ENCODE data around the gene PLCL1.

Gene PLCL1

DNA sequence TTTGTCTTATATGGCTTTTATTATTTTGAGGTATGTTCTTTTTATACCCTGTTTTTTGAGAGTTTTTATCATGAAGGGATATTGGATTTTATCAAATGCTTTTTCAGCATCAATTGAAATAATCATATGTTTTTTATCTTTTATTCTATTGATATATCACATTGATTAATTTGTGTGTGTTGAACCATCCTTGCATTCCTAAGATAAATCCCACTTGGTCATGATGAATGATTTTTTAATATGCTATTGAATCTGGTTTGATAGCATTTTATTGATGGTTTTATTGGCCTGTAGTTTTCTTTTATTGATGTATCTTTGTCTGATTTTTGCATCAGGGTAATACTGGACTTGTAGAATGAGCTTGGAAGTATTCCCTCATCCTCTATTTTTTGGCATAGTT, 160.3 kb downstream of the PLCL1 start:
- no peak for DNase-seq

DNA sequence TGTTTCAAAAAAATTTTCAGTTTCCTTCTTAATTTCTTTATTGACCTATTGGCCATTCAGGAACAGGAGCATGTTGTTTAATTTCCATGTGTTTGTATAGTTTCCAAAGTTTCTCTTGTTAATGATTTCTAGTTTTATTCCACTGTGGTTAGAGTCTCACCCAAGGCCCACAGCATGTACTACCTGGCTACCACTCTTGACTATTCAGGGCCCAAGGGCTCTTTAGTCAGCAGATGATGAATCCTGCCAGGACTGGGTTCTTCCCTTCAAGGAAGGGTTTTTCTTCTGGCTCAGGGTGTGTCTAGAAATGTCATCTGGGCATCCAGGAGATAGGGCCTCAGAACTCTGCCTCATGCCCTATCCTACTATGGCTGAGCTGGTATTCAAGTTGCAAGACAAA, 161.4 kb downstream of the PLCL1 start:
- no peak for DNase-seq

DNA sequence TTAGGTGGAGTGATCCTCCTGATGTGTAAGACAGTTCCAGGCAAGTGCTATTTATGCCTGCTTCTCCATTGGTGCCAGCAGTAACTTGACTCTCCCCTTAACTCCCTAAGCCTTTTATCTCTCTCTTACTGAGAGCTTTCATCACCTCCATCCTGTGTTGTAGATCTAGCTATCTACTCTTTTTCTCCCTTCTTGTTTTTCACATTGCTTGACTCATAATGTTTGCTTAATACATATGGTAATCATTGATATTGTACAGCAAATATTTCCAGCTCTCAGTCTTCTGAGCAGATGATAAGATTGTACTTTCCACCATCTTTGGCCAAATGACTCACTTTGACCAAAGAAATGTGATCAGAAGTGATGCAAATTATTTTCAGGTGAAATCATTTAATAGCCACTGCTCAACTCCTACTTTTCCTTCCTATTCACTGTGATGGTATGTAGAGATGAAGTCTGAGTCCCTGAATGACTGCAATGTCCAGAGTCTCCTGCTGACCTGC, 165.0 kb downstream of the PLCL1 start:
- no peak for DNase-seq

DNA sequence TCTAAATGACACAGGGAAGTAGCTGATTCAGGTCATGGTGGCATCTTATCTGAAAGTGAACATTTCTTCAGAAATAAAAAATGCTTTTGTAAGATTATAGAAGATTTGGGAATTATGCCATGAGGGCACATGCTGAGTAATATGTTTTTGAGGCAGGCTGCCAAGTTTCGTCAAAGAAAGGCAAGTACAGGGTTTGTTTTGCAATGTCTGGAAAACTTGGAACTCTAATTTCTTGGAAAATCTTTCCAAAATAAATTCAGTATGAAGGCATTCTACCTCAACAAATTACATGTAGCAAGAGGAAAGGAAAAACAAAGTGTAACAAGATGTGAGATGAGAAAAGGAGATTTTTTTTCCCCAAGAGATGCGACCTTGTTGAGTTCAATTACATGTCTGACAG, 167.7 kb downstream of the PLCL1 start:
- DNase-seq: no peak

DNA sequence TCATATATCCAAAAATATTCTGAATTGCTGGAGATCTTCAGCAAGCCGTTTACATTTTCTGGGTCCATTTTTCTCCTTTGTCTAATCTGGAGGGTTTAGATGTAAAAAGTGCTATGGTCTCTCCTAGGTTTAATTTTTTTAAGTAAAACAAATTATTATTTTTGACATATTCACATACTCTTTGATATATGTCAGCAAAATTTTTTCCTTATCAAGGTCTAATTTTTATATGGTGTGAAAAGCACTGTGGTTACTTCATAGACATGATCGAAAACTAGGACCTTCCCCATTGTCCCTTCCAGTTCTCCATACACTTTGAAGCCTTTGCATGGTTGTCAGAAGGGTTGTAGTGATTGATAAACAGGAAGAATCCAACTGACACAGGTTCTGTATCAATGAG, 168.2 kb downstream of the PLCL1 start:
- DNase-seq: no peak

DNA sequence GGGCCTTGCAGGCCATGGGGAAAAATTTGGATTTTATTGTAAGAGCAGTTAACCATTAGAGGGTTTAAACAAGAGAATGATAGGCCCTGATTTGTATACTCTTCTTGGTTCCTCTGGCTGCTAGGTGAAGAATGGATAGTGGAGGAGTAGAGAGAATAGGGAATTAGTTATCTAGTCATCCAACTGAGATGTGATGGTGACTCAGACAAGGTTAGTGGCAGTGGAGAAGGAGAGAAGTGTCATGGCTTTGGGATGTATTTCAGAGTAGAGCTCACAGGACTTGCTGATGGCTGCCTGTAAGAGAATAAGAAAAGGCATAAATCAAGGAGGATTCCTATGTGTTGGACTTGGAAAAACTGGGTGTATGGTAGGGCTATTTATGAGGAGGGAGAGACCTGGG, 169.4 kb downstream of the PLCL1 start:
- no peak for DNase-seq

DNA sequence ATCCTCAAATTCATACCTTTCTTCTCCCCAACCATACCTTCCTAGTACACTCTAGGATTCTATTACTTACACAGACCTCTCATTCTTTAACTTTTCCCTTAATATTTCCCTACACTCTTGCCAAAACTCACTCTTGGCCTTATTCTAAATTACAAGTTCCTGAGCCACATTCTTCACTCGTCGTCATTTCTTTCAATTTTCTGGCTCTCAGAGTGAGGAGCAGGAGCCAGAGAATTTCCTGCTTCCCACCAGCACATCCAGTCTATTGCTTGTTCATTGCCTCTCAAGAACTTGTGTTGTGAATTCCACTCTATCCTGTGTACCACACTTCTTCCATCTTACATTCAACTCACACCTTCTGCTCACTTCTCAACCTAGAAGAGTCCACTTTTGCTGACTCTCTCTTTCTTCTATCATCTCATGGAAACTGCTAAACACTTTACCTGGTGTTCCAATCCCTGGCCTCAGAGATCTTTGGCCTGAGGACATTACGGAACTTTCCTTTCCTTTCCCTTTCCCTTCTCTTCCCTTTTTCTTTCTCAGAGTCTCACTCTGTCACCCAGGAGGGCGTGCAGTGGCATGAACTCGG, 171.6 kb downstream of the PLCL1 start:
- no peak for DNase-seq

DNA sequence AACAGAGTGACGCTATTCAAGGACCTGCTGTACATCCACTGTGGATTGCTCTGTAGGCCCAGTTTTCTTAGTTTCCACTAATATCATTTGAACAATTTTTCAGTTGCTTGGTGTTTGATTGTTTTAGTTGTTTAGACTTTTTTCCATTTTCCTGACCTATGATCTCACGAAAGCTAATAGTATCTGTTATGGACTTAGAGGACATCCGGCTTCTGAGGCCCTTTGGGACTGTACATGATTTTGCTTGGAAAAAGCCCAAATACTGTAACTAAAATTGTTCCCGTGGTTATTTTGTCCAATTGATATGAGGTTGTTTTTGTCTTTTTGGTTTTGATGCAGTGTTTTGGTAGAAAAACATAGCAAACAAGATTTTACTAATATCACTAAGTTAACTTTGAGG, 174.6 kb downstream of the PLCL1 start:
- DNase-seq: no peak

DNA sequence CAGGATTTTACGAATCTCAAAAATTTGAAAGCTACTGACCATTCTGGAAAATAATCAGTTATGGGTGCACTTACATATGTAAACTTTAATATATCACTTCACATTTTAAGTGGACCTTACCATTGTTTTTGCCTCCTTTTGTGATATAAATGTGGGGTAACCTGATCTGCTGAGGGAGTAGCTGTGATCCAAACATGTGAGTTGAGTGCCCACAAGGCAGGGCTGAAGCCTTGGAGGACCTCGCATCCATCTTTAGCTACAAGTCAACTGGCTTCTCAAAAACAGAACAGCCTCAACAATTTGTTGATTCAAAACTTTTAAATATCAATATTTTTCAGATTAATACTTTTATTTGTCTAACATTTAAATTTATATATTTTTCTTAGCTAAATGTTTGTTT, 178.2 kb downstream of the PLCL1 start:
- no peak for DNase-seq

DNA sequence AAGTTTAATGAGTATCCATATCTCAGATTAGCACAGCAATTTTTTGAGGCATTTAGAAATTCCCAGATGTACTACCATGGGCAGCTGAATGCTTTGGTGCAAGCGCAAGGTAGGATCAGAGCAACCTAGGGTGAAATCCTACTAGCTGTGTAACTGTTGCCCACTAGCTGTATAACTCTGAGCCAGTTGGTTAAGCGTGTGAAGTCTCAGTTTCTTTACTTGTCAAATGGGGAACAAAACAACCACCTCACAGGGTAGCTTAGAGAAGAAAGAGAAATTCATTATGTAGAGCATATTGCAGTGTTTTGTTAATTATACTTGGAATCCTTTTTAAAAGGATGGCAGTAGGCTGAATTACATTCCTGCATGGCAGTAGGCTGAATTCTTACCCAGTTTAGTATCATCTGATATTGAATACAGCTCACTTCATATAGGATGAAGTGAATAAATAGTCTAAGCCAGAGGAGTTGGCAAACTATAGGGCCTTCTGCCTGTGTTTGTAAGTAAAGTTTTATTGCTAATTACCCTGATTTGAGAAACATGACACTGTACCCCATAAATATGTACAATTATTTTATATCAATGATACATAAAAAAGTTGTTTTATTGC, 180.7 kb downstream of the PLCL1 start:
- no peak for DNase-seq

DNA sequence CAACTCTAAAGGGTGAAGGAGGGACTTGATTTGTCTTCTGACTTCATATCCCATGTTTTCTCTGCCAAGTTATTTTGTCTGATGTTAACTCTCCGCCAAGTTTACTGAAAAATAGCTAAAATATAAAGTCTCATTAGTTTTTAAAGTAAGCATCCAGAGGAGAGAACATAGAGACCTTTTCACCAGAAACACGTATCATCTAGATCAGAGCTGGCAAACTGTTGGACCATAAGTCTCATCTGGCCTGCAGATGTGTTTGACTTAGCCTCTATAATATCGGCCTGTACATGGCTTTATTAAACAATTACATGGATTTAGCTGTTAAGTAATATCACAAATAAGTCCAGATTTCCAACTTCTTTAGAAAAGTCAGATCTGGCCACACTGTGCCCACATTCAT, 182.6 kb downstream of the PLCL1 start:
- no peak for DNase-seq

DNA sequence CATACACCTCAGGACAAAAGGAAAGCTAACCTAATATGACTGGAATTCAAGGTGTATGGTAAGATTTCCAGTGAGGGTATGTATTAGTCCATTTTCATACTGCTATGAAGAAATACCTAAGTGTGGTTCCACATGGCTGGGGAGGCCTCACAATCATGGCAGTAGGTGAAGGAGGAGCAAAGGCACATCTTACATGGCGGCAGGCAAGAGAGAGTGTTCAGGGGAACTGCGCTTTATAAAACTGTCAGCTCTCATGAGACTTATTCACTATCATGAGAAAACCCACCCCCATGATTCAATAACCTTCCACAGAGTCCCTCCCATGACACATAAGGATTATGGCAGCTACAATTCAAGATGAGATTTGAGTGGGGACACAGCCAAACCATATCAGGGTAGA, 186.0 kb downstream of the PLCL1 start:
- no peak for DNase-seq

DNA sequence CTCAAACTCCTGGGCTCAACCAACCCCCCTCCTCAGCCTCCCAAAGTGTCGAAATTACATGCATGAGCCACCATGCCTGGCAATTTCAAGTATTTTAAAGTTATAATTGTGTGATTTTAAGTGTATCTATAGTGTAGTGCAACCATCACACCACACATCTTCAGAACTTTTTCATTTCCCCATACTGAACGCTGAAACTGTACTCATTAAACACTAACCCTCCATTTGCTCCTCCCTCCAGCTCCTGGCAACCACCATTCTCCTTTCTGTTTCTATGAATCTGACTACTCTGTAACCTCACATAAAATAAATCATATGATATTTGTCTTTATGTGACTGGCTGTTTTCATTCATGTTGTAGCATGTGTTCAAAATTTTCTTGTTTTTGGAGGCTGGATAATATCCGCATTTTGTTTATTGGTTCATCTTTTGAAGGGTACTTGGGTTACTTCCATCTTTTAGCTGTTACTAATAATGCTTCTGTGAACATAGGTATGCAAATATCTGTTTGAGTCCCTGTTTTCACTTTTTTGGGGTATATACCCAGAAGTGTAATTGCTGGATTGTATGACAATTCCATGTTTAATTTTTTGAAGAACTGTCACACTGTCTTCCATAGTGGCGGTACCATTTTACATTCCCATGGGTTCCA, 188.2 kb downstream of the PLCL1 start:
- no peak for DNase-seq

DNA sequence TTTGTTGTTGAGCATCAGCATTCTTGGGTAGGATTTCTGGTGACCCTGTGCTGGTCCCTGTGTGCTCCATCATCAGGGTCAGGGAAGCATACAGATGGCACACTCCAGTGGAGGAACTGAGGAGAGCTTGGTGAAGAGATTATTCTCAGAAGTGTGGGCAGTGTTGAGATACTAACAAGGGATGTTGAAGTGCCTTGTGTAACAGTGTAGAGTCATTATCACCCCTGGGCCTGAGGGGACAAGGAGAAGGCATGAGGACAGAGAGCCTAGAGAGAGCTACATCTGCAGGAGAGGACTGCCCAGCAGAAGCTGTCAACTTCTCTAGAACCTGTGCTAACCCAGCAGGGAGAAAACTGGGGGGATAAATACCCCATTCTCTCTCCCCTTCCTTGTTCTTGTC, 189.0 kb downstream of the PLCL1 start:
- no peak for DNase-seq

DNA sequence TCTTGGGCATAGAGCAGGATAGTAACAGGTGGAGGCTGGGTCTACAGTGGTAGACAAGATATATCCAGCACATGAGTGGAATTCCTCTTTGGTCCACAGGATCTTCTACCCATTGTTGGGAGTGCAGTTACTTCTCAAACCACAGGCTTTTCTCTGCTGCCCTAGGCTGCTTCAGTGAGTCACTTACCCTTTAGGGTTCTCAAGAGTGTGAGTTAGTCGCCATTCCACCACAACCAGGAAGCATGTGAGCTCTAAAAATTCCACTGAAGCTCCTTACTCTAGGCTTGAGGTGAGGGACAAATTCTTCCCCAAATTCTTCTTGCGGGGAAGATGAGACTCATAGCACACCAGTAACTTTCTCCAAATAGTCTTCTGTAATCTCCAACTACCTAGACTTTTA, 189.4 kb downstream of the PLCL1 start:
- DNase-seq: no peak

DNA sequence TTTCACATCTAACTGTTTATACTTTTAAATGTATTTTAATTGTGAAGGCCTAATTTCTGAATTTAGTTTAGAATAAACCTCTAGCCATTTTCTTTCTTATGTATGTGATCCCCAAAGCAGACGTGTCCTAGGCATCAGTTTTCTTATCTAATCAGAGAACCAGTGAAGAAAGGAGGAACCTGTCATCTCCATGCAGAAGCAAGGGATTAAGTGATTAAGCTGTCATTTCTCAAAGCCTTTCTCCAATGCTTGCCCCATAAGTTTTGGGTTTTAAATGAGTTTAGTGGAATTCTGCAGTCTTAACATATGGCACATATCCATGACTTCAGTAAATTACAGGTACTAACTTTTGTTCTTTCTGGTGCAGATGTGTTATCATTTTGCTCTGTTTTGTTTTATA, 190.4 kb downstream of the PLCL1 start:
- DNase-seq: no peak

DNA sequence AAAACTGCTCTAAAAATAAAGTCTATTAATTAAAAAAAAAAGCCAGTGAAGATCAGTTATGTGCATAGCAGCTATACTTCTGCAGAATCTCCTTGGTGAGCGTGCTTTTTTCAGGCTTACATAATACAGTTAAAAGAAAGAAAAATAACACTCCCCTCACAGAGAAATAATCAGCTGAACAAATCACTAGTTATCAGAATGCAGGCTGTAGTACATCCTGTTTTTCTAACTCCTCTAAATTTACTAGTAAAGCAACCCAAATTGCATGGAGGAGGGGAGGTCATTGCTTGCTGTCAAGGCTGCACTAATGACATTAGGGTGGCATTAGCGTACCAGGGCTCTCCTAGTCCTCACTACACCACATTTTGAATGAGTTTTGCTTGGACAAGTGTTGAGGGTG, 192.2 kb downstream of the PLCL1 start:
- DNase-seq: no peak

DNA sequence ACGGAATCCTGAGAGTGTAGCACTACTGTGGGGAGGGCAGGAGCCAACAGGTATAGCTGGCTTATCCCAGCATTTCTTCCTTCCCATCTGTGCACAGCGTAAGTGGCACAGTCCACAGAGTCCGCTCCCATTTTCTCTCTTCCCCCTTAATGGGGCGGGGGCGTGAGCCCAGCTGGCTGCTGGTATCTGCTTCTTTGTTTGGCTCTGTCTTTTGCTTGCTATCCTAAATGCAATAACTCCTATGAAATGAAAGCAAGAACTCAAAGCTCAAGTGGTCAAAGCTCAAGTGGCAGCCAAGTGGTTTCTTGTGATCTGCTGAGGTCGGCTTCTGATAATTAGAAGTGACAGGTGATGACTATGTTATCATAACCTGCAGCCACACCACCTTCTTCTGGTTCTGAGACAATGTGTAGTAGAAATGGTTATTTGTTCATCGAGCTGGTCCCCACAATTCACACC, 192.7 kb downstream of the PLCL1 start:
- DNase-seq: no peak

DNA sequence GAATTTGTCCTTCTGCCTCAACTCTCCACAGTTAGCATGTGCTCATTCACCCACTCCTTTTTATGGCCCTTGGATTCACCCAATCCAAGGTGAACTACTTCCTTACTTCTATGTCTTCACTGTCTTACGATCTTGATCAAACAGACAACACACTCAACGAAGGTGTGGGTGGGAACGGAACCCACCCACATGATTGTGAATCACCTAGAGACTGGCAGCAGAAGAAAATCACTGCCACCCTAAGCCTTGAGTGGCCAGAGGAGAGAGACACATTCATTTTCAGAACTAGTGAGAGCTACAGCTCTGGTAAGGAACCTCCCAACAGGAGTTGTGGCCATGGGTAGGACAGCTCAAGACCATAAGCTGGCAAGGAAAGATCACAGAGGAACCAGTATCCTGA, 194.3 kb downstream of the PLCL1 start:
- DNase-seq: no peak

DNA sequence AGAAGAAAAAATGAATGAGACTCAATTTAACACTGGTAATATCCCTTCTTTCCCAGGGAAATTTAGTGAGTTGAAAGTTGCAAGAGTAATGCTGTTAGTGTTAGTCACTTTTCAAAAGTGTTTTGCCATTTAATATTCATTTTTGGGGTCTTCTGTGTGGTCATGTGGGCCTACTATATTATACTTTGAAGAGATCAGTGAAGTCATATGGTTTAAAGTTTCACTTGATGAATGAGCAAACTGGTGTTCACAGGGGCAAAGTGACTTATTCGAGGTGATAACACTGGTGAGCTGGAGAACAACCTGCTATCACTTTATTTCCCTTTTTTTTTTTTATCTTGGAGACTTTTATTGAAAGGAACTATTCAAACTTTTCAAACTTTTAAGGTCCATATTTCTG, 196.0 kb downstream of the PLCL1 start:
- DNase-seq: no peak

DNA sequence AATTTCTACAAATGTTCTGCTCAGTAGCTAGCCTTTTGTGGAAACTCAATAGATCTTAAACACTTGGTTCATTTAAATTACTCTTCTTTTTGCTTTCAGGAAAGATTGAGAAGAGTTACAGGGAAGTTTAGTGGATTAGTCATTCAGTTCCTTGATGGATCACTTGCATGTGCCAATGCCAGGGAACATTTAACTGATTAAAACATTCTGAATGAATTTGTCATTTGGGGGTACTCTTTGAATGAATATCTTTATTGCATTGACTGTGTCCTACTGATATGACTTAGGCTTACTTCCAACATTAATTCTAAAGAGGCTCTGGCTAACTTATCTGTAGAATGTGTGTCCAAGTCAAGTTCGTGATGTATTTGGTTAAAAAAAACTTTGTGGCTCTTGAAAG, 199.8 kb downstream of the PLCL1 start:
- DNase-seq: no peak

DNA sequence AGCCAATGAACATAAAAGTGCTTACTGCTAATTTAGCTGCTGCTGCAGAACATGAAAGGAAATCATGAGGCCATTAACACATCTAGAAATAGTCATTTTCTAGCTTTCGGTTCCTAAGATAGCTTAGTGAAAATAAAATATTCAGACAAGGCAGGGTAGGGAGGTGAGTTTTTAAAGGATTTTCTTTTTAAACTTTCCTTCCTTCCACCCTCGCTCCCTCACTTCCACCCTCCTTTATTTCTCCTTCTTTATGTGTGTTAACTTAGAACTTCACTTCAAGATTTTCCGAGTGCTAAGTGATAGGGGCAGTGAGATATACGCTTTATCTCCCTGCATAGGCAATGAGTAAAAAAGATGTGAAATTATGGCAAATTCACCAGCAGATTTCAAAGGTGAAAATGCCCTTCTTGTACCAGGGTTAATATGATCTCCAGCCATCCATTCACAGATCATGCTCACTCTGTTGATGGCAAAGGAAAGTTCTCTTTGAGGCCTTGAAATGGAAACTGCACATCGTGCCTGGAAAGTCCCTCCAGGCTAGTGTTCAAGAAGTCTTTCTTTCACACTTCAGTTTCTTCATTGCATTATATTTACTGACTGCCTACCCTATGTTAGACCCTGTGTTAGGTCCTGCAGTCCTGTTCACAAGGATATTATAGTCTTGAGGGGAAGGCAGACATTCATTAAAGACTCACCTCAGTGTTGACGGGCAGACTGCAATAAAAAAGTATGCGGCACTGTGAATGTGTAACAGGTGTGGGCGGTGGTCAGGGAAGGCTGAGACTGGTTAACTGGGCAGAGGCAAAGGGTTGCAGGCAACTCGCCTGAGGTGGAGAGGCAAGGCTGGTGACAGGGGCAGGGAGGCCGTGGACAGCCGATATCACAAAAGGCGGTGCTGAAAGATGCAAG, 200.8 kb downstream of the PLCL1 start:
- DNase-seq: no peak

DNA sequence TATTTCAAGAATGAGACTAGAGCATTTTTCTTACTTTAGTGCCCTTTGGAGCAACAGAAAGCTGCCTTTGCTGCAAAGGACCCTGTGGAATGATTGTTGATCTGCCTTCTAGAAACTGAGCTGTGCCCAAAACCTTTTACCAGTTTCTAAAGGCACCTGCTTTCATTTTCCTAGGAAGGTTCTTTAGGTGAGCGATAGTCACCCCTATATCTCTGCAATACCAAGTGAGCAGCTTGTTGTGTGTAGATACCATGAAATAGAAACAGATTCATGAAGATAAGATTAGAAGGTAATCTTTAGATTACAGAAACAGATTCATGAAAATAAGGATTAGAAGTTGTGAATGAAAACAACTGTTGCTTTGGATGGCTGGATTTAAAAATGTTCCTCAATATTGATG, 202.3 kb downstream of the PLCL1 start:
- DNase-seq: no peak

DNA sequence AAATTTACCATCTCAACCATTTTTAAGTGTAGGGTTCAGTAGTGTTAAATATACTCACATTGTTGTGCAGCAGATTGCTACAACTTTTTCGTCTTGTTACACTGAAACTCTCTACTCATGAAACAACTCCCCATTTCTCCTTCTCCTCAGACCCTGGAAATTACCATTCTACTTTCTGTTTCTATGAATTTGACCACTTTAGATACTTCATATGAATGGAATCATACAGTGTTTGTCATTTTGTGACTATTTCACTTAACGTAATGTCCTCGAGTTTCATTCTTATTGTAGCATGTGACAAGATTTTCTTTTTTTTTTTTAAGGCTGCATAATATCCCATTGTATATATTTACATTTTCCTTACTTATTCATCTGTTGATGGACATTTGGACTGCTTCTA, 203.8 kb downstream of the PLCL1 start:
- DNase-seq: no peak

All from NCI-H146 (cell line).